IMR-90 (cell line): ENCODE measurements around the gene RASGRF2. TPM values are rescaled to one million over a fixed set of nuclear protein-coding genes. Genes with fewer than 3 reads are reported as not detected.

Experiments used
- ATAC-seq: fragments of 200-7000 bp; cut with Tn5 transposase; 2 replicates; pipeline ENCODE4 v1.9.1; 2020; ENCODE audit warnings: low read depth, mild to moderate bottlenecking, moderate library complexity
- BruUV-seq: library from RNA; stranded (reverse); fragments of 400-500 nt; replicated peaks from 2 replicates; lab custom pipeline; 2021; lab: Mats Ljungman, UMichigan
- CTCF ChIA-PET: fragments of 300-600 bp; formaldehyde crosslinking; extraction: SDS; loops from one replicate; lab custom pipeline; 2021; ENCODE audit warnings: antibody characterized with exemption; lab: Yijun Ruan, JAX
- POLR2A ChIA-PET: fragments of 300-600 bp; sonication (Branson Sonifier 250); formaldehyde crosslinking; loops from one replicate; lab custom pipeline; 2022; ENCODE audit warnings: antibody characterized with exemption; ENCODE audit not compliant: unreplicated experiment; lab: Charles Lee
- DNase-seq: peaks from one replicate; pipeline ENCODE4 v3.0.0; 2013
- H2AFZ ChIP-seq: replicated peaks from 2 replicates; pipeline ENCODE3; 2013; ENCODE audit warnings: low read length, mild to moderate bottlenecking; ENCODE audit not compliant: poor library complexity
- H2AK5ac ChIP-seq: 2 replicates; pipeline ENCODE4 v1.6.1; 2013; ENCODE audit warnings: low read depth, low read length, inconsistent platforms
- H2AK9ac ChIP-seq: replicated peaks from 2 replicates; pipeline ENCODE3; 2013; ENCODE audit warnings: mild to moderate bottlenecking, low read depth, low read length, moderate library complexity; ENCODE audit not compliant: poor library complexity
- H2BK120ac ChIP-seq: 2 replicates; pipeline ENCODE4 v1.6.1; 2013; ENCODE audit warnings: low read depth, low read length, inconsistent platforms
- H2BK15ac ChIP-seq: 3 replicates; pipeline ENCODE4 v1.6.1; 2013; ENCODE audit warnings: low read depth, low read length, inconsistent platforms
- H2BK20ac ChIP-seq: 2 replicates; pipeline ENCODE4 v1.6.1; 2013; ENCODE audit warnings: low read depth, mild to moderate bottlenecking, inconsistent platforms, low read length, moderate library complexity
- H2BK5ac ChIP-seq: 2 replicates; pipeline ENCODE4 v1.6.1; 2013; ENCODE audit warnings: mild to moderate bottlenecking, low read depth, low read length, inconsistent platforms; ENCODE audit not compliant: poor library complexity, severe bottlenecking
- H3K14ac ChIP-seq: replicated peaks from 2 replicates; pipeline ENCODE4 v1.6.1; 2013; ENCODE audit warnings: low read depth, low read length, inconsistent platforms
- H3K18ac ChIP-seq: 2 replicates; pipeline ENCODE4 v1.6.1; 2013; ENCODE audit warnings: low read depth, low read length, control low read depth
- H3K23ac ChIP-seq: 2 replicates; pipeline ENCODE4 v1.6.1; 2013; ENCODE audit warnings: low read depth, low read length, inconsistent platforms
- H3K27ac ChIP-seq: 2 replicates; pipeline ENCODE4 v1.5.1; 2013; ENCODE audit warnings: mild to moderate bottlenecking, control low read depth, low read length; ENCODE audit not compliant: insufficient read depth
- H3K27me3 ChIP-seq: 2 replicates; pipeline ENCODE4 v1.6.1; 2013; ENCODE audit warnings: low read length; ENCODE audit not compliant: control insufficient read depth, insufficient read depth
- H3K36me3 ChIP-seq: 2 replicates; pipeline ENCODE4 v1.6.1; 2013; ENCODE audit warnings: low read length, mixed read lengths; ENCODE audit not compliant: control insufficient read depth, insufficient read depth
- H3K4ac ChIP-seq: 2 replicates; pipeline ENCODE4 v1.6.1; 2013; ENCODE audit warnings: low read depth, low read length, inconsistent platforms
- H3K4me1 ChIP-seq: 2 replicates; pipeline ENCODE4 v1.6.1; 2013; ENCODE audit warnings: low read length, mixed read lengths; ENCODE audit not compliant: control insufficient read depth, insufficient read depth
- H3K4me2 ChIP-seq: 2 replicates; pipeline ENCODE4 v1.6.1; 2013; ENCODE audit warnings: low read depth, mild to moderate bottlenecking, control low read depth, low read length, moderate library complexity
- H3K4me3 ChIP-seq: 2 replicates; pipeline ENCODE4 v1.5.1; 2013; ENCODE audit warnings: low read depth, mild to moderate bottlenecking, control low read depth, low read length, moderate library complexity; ENCODE audit not compliant: insufficient read depth
- H3K56ac ChIP-seq: 2 replicates; pipeline ENCODE4 v1.6.1; 2013; ENCODE audit warnings: low read length, inconsistent platforms; ENCODE audit not compliant: insufficient read depth; ENCODE audit errors: extremely low read depth
- H3K79me1 ChIP-seq, 2 experiments: 2 replicates each; pipeline ENCODE4 v1.6.1; 2013; ENCODE audit warnings: low read length in 2 of 2, inconsistent platforms in 1 of 2, low read depth in 1 of 2
- H3K9ac ChIP-seq: 2 replicates; pipeline ENCODE4 v1.6.1; 2013; ENCODE audit warnings: low read depth, low read length, control low read depth
- H3K9me1 ChIP-seq: 2 replicates; pipeline ENCODE4 v1.6.1; 2013; ENCODE audit warnings: low read length, inconsistent platforms; ENCODE audit not compliant: insufficient read depth
- H3K9me3 ChIP-seq: 2 replicates; pipeline ENCODE4 v1.6.1; 2013; ENCODE audit warnings: low read length; ENCODE audit not compliant: control insufficient read depth, insufficient read depth
- H4K20me1 ChIP-seq: 2 replicates; pipeline ENCODE4 v1.6.1; 2013; ENCODE audit warnings: low read length, inconsistent platforms; ENCODE audit not compliant: insufficient read depth
- H4K5ac ChIP-seq: 2 replicates; pipeline ENCODE4 v1.6.1; 2013; ENCODE audit warnings: mild to moderate bottlenecking, low read depth, low read length, control low read depth
- H4K8ac ChIP-seq, 2 experiments: 2 replicates each; pipeline ENCODE4 v1.6.1; 2013; ENCODE audit warnings: low read depth in 2 of 2, low read length in 2 of 2, control low read depth in 1 of 2, inconsistent platforms in 1 of 2
- H4K91ac ChIP-seq: 2 replicates; pipeline ENCODE4 v1.6.1; 2013; ENCODE audit warnings: low read depth, low read length, inconsistent platforms; ENCODE audit not compliant: insufficient read depth
- CEBPB ChIP-seq: IDR thresholded peaks from 2 replicates; pipeline ENCODE4 v1.6.1; 2012; ENCODE audit warnings: low read depth, low read length, improper control_type of control experiment
- CTCF ChIP-seq: conservative IDR thresholded peaks from 2 replicates; pipeline ENCODE4 v1.5.1; 2012; ENCODE audit warnings: mild to moderate bottlenecking, low read depth, low read length, improper control_type of control experiment
- FOS ChIP-seq: fragments of 150-350 bp; IDR thresholded peaks from 2 replicates; pipeline ENCODE4 v1.6.1; 2016; ENCODE audit warnings: low read depth, low read length
- MAFK ChIP-seq: IDR thresholded peaks from 2 replicates; pipeline ENCODE4 v1.6.1; 2012; ENCODE audit warnings: low read depth, low read length, improper control_type of control experiment
- MAZ ChIP-seq: IDR thresholded peaks from 2 replicates; pipeline ENCODE4 v1.6.1; 2012; ENCODE audit warnings: low read depth, mild to moderate bottlenecking, low read length, improper control_type of control experiment, moderate library complexity, borderline replicate concordance
- MXI1 ChIP-seq: IDR thresholded peaks from 2 replicates; pipeline ENCODE4 v1.6.1; 2012; ENCODE audit warnings: low read depth, mild to moderate bottlenecking, low read length, moderate library complexity, borderline replicate concordance
- NFE2L2 ChIP-seq: fragments of 150-350 bp; IDR thresholded peaks from 2 replicates; pipeline ENCODE4 v1.6.1; 2016; ENCODE audit warnings: low read depth, mild to moderate bottlenecking, low read length
- RAD21 ChIP-seq: IDR thresholded peaks from 2 replicates; pipeline ENCODE4 v1.6.1; 2012; ENCODE audit warnings: low read length, improper control_type of control experiment
- RCOR1 ChIP-seq: IDR thresholded peaks from 2 replicates; pipeline ENCODE4 v1.6.1; 2012; ENCODE audit warnings: mild to moderate bottlenecking, low read length, improper control_type of control experiment; ENCODE audit not compliant: insufficient replicate concordance
- RFX5 ChIP-seq: IDR thresholded peaks from 2 replicates; pipeline ENCODE4 v1.8.0; 2012; ENCODE audit warnings: low read depth, mild to moderate bottlenecking, low read length, moderate library complexity
- USF2 ChIP-seq: fragments of 150-350 bp; IDR thresholded peaks from 2 replicates; pipeline ENCODE4 v1.6.1; 2017; ENCODE audit warnings: mild to moderate bottlenecking, antibody characterized with exemption, low read length, low read depth
- WGBS, 2 experiments: methylation state at CpG; one replicate each; pipeline versions ENCODE4 v1.1.5 to v1.1.7; 2013; ENCODE audit warnings: missing lambda C conversion rate in 2 of 2; ENCODE audit not compliant: insufficient read length in 1 of 2; ENCODE audit errors: extremely low coverage in 2 of 2; 5-methylcytosine and 5-hydroxymethylcytosine counted together
- dilution Hi-C: fragments of 300-500 bp; cut with HindIII; formaldehyde crosslinking; loops from one replicate; pipeline ENCODE4 v1.14.3; 2018; ENCODE audit warnings: low sequenced_read_pairs; ENCODE audit not compliant: unreplicated experiment
- in situ Hi-C: fragments of 300-500 bp; cut with MboI; formaldehyde crosslinking; loops from 3 replicates; pipeline ENCODE4 v1.14.3; 2019; ENCODE audit warnings: low sequenced_read_pairs, inconsistent platforms, mixed read lengths
- intact Hi-C: fragments of 100-400 bp; cut with micrococcal nuclease; formaldehyde crosslinking; loops from 2 replicates; pipeline ENCODE4 v1.10.0; 2022
- polyA plus RNA-seq, 3 experiments: library from polyadenylated mRNA; depleted of rRNA; stranded (reverse); fragments of >200 nt; gene quantifications; 2 replicates each; pipeline ENCODE4 v1.2.3, GENCODE V29; 2012; ENCODE audit warnings: low replicate concordance in 1 of 3
- total RNA-seq: library from RNA; depleted of rRNA; stranded (reverse); fragments of >200 nt; gene quantifications from 2 replicates; pipeline ENCODE4 v1.2.3, GENCODE V29; 2012

Gene RASGRF2
- total and polyA plus RNA-seq, 2 of the 4 experiments (the other 2 are of a cell fraction) = 2.9 to 5.0 TPM

- no peaks in the 10 kb centered on the region for H3K9me3 ChIP-seq
- H4K91ac ChIP-seq = no peak overlapping the region
- H3K4me2 ChIP-seq = no peak overlapping the region
- H3K27me3 ChIP-seq = no peaks in the 10 kb centered on the region
- WGBS, 2 experiments = 83% methylated on average over 1 of the region's 4 CpGs; no CpG with 5 or more reads in 1 of the 2 experiments
- no peak overlapping the region for H3K4me3 ChIP-seq
- no peak overlapping the region for H3K23ac ChIP-seq
- TF ChIP-seq USF2 = no peak
- no peak for TF ChIP-seq RFX5
- TF ChIP-seq CEBPB = no peak
- TF ChIP-seq MAZ = no peak
- TF ChIP-seq RCOR1 = no peak
- TF ChIP-seq RAD21 = no peak
- no peak for TF ChIP-seq NFE2L2
- no peak for TF ChIP-seq FOS
- no peak for TF ChIP-seq CTCF
- TF ChIP-seq MAFK = no peak
- TF ChIP-seq MXI1 = no peak
- no peak overlapping the region for H3K56ac ChIP-seq
- no peak overlapping the region for H2BK5ac ChIP-seq
- peaks cover 20% of the 10 kb centered on the region for H3K9me1 ChIP-seq
- no peaks in the 10 kb centered on the region; a peak in 1 of 4 replicates for H3K79me1 ChIP-seq
- POLR2A ChIA-PET = no interaction called here
- H3K4me1 ChIP-seq = no peaks in the 10 kb centered on the region
- CTCF ChIA-PET = no interaction called here
- H3K4ac ChIP-seq = no peak overlapping the region
- no peaks in the 10 kb centered on the region for H4K20me1 ChIP-seq
- dilution Hi-C loops (no loop called here), in situ Hi-C loops (no loop called here), intact Hi-C loops (no loop called here)
- no peak overlapping the region for H2BK15ac ChIP-seq
- H2BK120ac ChIP-seq = no peak overlapping the region
- H3K14ac ChIP-seq = no peak overlapping the region
- no peak overlapping the region for H2AK9ac ChIP-seq
- H3K36me3 ChIP-seq = peaks cover 2% of the 10 kb centered on the region; the same call in 1 of the 2 replicates
- DNase-seq (no peak), ATAC-seq (no peak)
- BruUV-seq = no TSS peak
- H2AFZ ChIP-seq = no peak overlapping the region
- no peak overlapping the region for H2BK20ac ChIP-seq
- H3K9ac ChIP-seq = no peak overlapping the region
- no peak overlapping the region for H3K18ac ChIP-seq
- H4K5ac ChIP-seq = no peak overlapping the region
- H4K8ac ChIP-seq = no peak overlapping the region
- H2AK5ac ChIP-seq = no peak overlapping the region
- H3K27ac ChIP-seq = no peak overlapping the region
Observed at GRCh38 chr5:81238460-81238859, 278.3 kb downstream of the RASGRF2 start.
